Natural killer cell (primary cell): ENCODE data around the gene KIF16B. TPM values are rescaled to one million over a fixed set of nuclear protein-coding genes. Genes with fewer than 3 reads are reported as not detected.

ENCODE experiments used
- ATAC-seq, 3 donors: fragments of 150-1000 bp in 2 of 3; fragments of 200-7000 bp in 1 of 3; cut with Tn5 transposase; 1 replicate in 1 of 3; 2 replicates in 2 of 3; pipeline ENCODE4 v1.10.0; 2021; ENCODE audit warnings: mild to moderate bottlenecking in 2 of 3, moderate library complexity in 2 of 3
- DNase-seq, 2 donors: peaks; one replicate each; pipeline versions ENCODE4 v3.0.0 to v3.0.0-alpha.2; 2013 to 2021; ENCODE audit warnings: mixed read lengths in 1 of 2
- H3K27ac ChIP-seq: one replicate; pipeline ENCODE4 v1.5.1; 2013; ENCODE audit warnings: mild to moderate bottlenecking, low read length
- H3K27me3 ChIP-seq: one replicate; pipeline ENCODE4 v1.6.1; 2013; ENCODE audit warnings: low read length; ENCODE audit not compliant: control insufficient read depth, insufficient read depth
- H3K36me3 ChIP-seq: one replicate; pipeline ENCODE4 v1.6.1; 2013; ENCODE audit warnings: low read length; ENCODE audit not compliant: control insufficient read depth, insufficient read depth
- H3K4me1 ChIP-seq: one replicate; pipeline ENCODE4 v1.6.1; 2013; ENCODE audit warnings: low read length; ENCODE audit not compliant: control insufficient read depth, insufficient read depth
- H3K4me3 ChIP-seq: one replicate; pipeline ENCODE4 v1.5.1; 2013; ENCODE audit warnings: low read length
- H3K9me3 ChIP-seq: one replicate; pipeline ENCODE4 v1.6.1; 2013; ENCODE audit warnings: low read length; ENCODE audit not compliant: control insufficient read depth, insufficient read depth
- H3K27ac Mint-ChIP-seq, 2 donors: one replicate each; pipeline ENCODE4 v1.8.0; 2022; ENCODE audit warnings: mild to moderate bottlenecking in 2 of 2, mixed read lengths in 2 of 2, moderate library complexity in 1 of 2
- H3K27me3 Mint-ChIP-seq, 2 donors: one replicate each; pipeline ENCODE4 v1.8.0; 2022; ENCODE audit warnings: low read depth in 2 of 2, mixed read lengths in 2 of 2
- H3K36me3 Mint-ChIP-seq: one replicate; pipeline ENCODE4 v1.8.0; 2022; ENCODE audit warnings: mixed read lengths
- H3K4me1 Mint-ChIP-seq, 2 donors: one replicate each; pipeline ENCODE4 v1.8.0; 2022; ENCODE audit warnings: mixed read lengths in 2 of 2
- H3K4me3 Mint-ChIP-seq: one replicate; pipeline ENCODE4 v1.8.0; 2022; ENCODE audit warnings: mild to moderate bottlenecking, moderate library complexity, mixed read lengths
- H3K9me3 Mint-ChIP-seq, 2 donors: one replicate each; pipeline ENCODE4 v1.8.0; 2022; ENCODE audit warnings: mixed read lengths in 2 of 2
- WGBS: methylation state at CpG from one replicate; pipeline ENCODE4 v1.1.7; 2013; ENCODE audit warnings: missing lambda C conversion rate; ENCODE audit not compliant: insufficient coverage; 5-methylcytosine and 5-hydroxymethylcytosine counted together
- intact Hi-C: fragments of 100-400 bp; cut with micrococcal nuclease; formaldehyde crosslinking; loops from one replicate; pipeline ENCODE4 v1.14.2; 2022
- total RNA-seq, 4 donors: library from RNA; stranded (reverse); fragments of 120-200 nt in 1 of 4; gene quantifications; one replicate each; pipeline versions ENCODE4 v1.2.3 to v1.2.4, GENCODE V29; 2013 to 2022
- TF ChIP-seq, protein P1 (sequence below): fragments of 200-600 bp; IDR thresholded peaks from one replicate; pipeline ENCODE4 v1.8.0; 2022; ENCODE audit warnings: antibody characterized with exemption

KIF16B gene
- total RNA-seq, 3 donors from 2014 or later (not counting 1 experiment from before 2014, with no cell fraction given): 3.9 to 11.8 (median 9.2) TPM

DNA sequence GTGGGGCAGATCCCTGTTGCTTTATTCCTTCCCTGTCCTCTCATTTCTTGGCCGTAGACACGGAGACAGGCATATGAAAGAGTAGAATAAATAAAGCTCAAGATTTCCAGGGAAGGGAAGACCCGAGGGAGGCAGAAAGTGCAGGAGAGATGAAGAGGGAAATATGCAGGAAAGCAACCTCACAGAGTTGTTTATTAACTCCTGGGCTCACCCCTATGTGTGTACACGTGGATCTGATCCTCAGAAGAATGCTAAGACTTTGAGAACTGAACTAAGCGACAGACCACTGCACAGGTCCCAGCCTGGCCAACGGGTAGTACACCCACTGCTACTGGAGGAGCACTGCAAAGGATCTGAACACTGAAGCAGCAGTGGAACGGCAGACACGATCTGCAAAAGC is 156.2 kb downstream of the KIF16B start:
- no peak overlapping the region for H3K27ac ChIP-seq
- intact Hi-C loops: no loop called here
- Mint-ChIP-seq H3K4me1 (no peaks in the 10 kb centered on the region), H3K4me3 (no peak overlapping the region), H3K27me3 (no peaks in the 10 kb centered on the region), H3K27ac (no peak overlapping the region), H3K9me3 (peaks cover under 1 to 1% of the 10 kb centered on the region in 2 donors), H3K36me3 (no peaks in the 10 kb centered on the region)
- no peaks in the 10 kb centered on the region for H3K27me3 ChIP-seq
- ATAC-seq: no peak
- no peak for DNase-seq
- TF ChIP-seq, protein P1, sequence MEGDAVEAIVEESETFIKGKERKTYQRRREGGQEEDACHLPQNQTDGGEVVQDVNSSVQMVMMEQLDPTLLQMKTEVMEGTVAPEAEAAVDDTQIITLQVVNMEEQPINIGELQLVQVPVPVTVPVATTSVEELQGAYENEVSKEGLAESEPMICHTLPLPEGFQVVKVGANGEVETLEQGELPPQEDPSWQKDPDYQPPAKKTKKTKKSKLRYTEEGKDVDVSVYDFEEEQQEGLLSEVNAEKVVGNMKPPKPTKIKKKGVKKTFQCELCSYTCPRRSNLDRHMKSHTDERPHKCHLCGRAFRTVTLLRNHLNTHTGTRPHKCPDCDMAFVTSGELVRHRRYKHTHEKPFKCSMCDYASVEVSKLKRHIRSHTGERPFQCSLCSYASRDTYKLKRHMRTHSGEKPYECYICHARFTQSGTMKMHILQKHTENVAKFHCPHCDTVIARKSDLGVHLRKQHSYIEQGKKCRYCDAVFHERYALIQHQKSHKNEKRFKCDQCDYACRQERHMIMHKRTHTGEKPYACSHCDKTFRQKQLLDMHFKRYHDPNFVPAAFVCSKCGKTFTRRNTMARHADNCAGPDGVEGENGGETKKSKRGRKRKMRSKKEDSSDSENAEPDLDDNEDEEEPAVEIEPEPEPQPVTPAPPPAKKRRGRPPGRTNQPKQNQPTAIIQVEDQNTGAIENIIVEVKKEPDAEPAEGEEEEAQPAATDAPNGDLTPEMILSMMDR: no peak
- no peaks in the 10 kb centered on the region for H3K9me3 ChIP-seq
- WGBS: 94% methylated on average over 8 of the region's 8 CpGs
- no peaks in the 10 kb centered on the region for H3K36me3 ChIP-seq
- H3K4me3 ChIP-seq: no peak overlapping the region
- no peaks in the 10 kb centered on the region for H3K4me1 ChIP-seq

DNA sequence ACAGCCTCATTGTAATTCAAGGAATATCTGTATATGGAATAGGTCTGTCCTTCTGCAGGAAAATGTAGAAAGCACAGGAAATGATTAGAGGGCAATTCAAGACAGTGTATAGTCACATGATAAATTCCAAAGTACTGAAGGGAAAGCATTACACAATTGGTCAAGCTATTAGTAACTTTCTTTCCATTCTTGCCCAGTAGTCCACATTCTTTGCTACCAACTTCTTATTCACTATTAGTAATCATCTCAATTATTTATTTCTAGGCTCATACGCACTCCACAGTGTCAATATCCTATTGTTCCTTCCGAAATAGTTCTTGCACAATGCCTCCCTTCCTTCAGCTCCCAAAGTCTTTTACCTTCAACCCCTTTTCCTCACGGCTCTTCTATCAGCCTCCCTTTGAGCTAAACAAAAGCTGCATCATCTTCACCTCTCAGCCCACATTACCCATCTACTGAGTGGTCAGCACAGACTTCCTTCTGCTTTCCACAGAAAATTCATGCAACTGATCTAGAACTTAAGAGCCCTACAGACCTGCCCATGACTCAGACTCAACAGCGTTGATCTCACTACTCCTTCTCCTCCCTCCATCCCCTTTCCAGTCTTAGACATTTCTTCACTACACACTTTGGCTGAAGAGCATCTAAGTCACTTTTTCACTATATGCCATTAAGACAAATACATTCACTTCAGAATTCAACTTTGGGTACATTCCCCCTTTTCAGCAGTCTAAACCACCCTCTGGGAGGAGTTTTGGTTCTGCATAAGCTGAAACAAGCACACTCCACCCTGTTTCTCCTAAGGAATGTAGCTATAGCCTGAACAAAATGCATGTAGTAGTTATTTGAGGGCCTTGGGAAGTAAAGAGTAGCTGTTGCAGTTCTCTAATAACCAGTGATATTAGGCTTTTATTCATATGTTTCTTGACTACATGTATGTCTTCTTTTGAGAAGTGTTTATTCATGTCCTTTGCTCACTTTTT is 157.9 kb downstream of the KIF16B start:
- H3K36me3 ChIP-seq: no peaks in the 10 kb centered on the region
- H3K4me3 ChIP-seq: no peak overlapping the region
- no peaks in the 10 kb centered on the region for H3K4me1 ChIP-seq
- H3K4me1 Mint-ChIP-seq: no peaks in the 10 kb centered on the region
- DNase-seq (no peak), ATAC-seq (no peak)
- H3K9me3 Mint-ChIP-seq: peaks cover 3 to 4% of the 10 kb centered on the region in 2 donors
- intact Hi-C loops: no loop called here
- TF ChIP-seq, protein P1: no peak
- 95% methylated on average over 4 of the region's 4 CpGs for WGBS
- no peaks in the 10 kb centered on the region for H3K27me3 Mint-ChIP-seq
- no peaks in the 10 kb centered on the region for H3K27me3 ChIP-seq
- no peak overlapping the region for H3K27ac Mint-ChIP-seq
- H3K36me3 Mint-ChIP-seq: no peaks in the 10 kb centered on the region
- H3K4me3 Mint-ChIP-seq: no peak overlapping the region
- no peak overlapping the region for H3K27ac ChIP-seq
- H3K9me3 ChIP-seq: peaks cover 3% of the 10 kb centered on the region

DNA sequence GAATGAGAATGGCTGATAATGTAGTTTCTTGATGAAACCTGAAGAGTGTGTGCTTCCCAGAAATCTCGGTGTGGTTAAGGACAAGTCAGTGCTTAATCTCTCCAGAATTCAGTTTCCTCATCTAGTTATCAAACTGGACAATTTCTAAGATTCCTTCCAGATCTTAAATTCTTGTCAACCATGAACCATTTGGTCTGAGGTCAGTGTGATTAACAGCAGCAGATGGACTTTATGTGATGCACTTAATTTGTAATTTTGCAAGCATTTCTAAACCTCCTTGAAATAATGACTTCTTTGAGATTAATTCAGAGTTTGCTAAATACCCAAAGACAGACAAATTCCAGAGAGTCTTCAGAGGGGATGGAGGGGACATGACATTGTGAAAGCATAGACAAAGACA is 160.3 kb downstream of the KIF16B start:
- no peaks in the 10 kb centered on the region for H3K27me3 ChIP-seq
- ATAC-seq (no peak), DNase-seq (no peak)
- H3K4me3 ChIP-seq: no peak overlapping the region
- no peaks in the 10 kb centered on the region for H3K4me1 ChIP-seq
- H3K27ac ChIP-seq: no peak overlapping the region
- H3K4me3 Mint-ChIP-seq: no peak overlapping the region
- no peaks in the 10 kb centered on the region for H3K27me3 Mint-ChIP-seq
- intact Hi-C loops: no loop called here
- no peak overlapping the region for H3K27ac Mint-ChIP-seq
- H3K36me3 ChIP-seq: no peaks in the 10 kb centered on the region
- no peaks in the 10 kb centered on the region for H3K36me3 Mint-ChIP-seq
- H3K9me3 ChIP-seq: peaks cover 3% of the 10 kb centered on the region
- no peaks in the 10 kb centered on the region for H3K4me1 Mint-ChIP-seq
- peaks cover 4 to 10% of the 10 kb centered on the region in 2 donors for H3K9me3 Mint-ChIP-seq
- TF ChIP-seq, protein P1: no peak
- 100% methylated on average over 1 of the region's 1 CpG for WGBS
